Endothelial cell of umbilical vein (primary cell): Measurements from ENCODE around the gene TMEM74B. TPM values are rescaled to one million over a fixed set of nuclear protein-coding genes. Genes with fewer than 3 reads are reported as not detected.

Experiments used
- BruUV-seq: library from RNA; stranded (reverse); fragments of 400-500 nt; replicated peaks from 2 replicates; lab custom pipeline; 2021; lab: Mats Ljungman, UMichigan
- CTCF ChIA-PET: fragments of 300-600, 350-600 bp; sonication (Branson Sonifier 250); formaldehyde crosslinking; loops from one replicate; lab custom pipeline; 2021; ENCODE audit warnings: antibody characterized with exemption, inconsistent platforms; lab: Charles Lee
- POLR2A ChIA-PET: fragments of 300-600, 350-600 bp; sonication (Branson Sonifier 250); formaldehyde crosslinking; loops from one replicate; lab custom pipeline; 2021; ENCODE audit warnings: antibody characterized with exemption, inconsistent platforms; lab: Charles Lee
- DNase-seq: peaks from one replicate; pipeline ENCODE4 v3.0.0-alpha.2; 2011; ENCODE audit warnings: low read depth, low spot score
- FAIRE-seq: peaks from 2 replicates; lab custom pipeline; 2011; peaks lifted over from hg19 to GRCh38; lab: Jason Lieb, UNC
- H2AFZ ChIP-seq: 2 replicates; pipeline ENCODE4 v1.6.0; 2012; ENCODE audit warnings: low read depth, low read length, control low read depth, inconsistent platforms
- H3K27ac ChIP-seq: 2 replicates; pipeline ENCODE4 v1.5.1; 2011; ENCODE audit warnings: low read depth, mild to moderate bottlenecking, control low read depth, low read length, moderate library complexity; ENCODE audit not compliant: insufficient read depth
- H3K27me3 ChIP-seq, 2 experiments: 2 replicates each; pipeline versions ENCODE4 v1.6.0 to v1.6.1; 2011; ENCODE audit warnings: low read length in 2 of 2, mixed read lengths in 1 of 2; ENCODE audit not compliant: control insufficient read depth in 2 of 2, insufficient read depth in 2 of 2
- H3K36me3 ChIP-seq, 2 experiments: 2 replicates in 1 of 2; 3 replicates in 1 of 2; pipeline ENCODE4 v1.5.1; 2011; ENCODE audit warnings: low read length in 2 of 2, mild to moderate bottlenecking in 1 of 2, moderate library complexity in 1 of 2; ENCODE audit not compliant: control insufficient read depth in 2 of 2, insufficient read depth in 2 of 2; ENCODE audit errors: extremely low read depth in 1 of 2
- H3K4me1 ChIP-seq: 3 replicates; pipeline ENCODE4 v1.5.1; 2011; ENCODE audit warnings: mild to moderate bottlenecking, low read length; ENCODE audit not compliant: control insufficient read depth, insufficient read depth; ENCODE audit errors: extremely low read depth
- H3K4me2 ChIP-seq: 2 replicates; pipeline ENCODE4 v1.6.1; 2011; ENCODE audit warnings: low read length, control low read depth, mixed read lengths; ENCODE audit not compliant: insufficient read depth
- H3K4me3 ChIP-seq, 3 experiments: fragments of 200-600 bp in 1 of 3; sonication (generic), shearing (Covaris generic) in 1 of 3; replicated peaks in 1 of 3; 2 replicates each; pipeline ENCODE4 v1.5.1; 2011 to 2016; ENCODE audit warnings: control low read depth in 3 of 3, low read length in 3 of 3, mild to moderate bottlenecking in 2 of 3, inconsistent platforms in 1 of 3, low read depth in 1 of 3, moderate library complexity in 1 of 3; ENCODE audit not compliant: insufficient read depth in 1 of 3
- H3K79me2 ChIP-seq: 2 replicates; pipeline ENCODE4 v1.6.0; 2012; ENCODE audit warnings: low read length, inconsistent platforms; ENCODE audit not compliant: control insufficient read depth, insufficient read depth
- H3K9ac ChIP-seq: replicated peaks from 2 replicates; pipeline ENCODE3; 2011; ENCODE audit warnings: low read length, control low read depth; ENCODE audit not compliant: insufficient read depth; ENCODE audit errors: extremely low read depth
- H3K9me1 ChIP-seq: replicated peaks from 3 replicates; pipeline ENCODE4 v1.6.0; 2011; ENCODE audit warnings: mild to moderate bottlenecking, low read length; ENCODE audit not compliant: control insufficient read depth, insufficient read depth; ENCODE audit errors: extremely low read depth
- H3K9me3 ChIP-seq: replicated peaks from 2 replicates; pipeline ENCODE4 v1.5.1; 2012; ENCODE audit warnings: low read length, inconsistent platforms; ENCODE audit not compliant: control insufficient read depth, insufficient read depth
- H4K20me1 ChIP-seq: replicated peaks from 2 replicates; pipeline ENCODE3; 2011; ENCODE audit warnings: mild to moderate bottlenecking, low read length; ENCODE audit not compliant: control insufficient read depth, insufficient read depth; ENCODE audit errors: extremely low read depth
- CTCF ChIP-seq, 2 donors: IDR thresholded peaks; 1 replicate in 1 of 2; 2 replicates in 1 of 2; pipeline ENCODE4 v1.5.1; 2011; ENCODE audit warnings: low read length in 2 of 2, mild to moderate bottlenecking in 2 of 2, moderate library complexity in 2 of 2, control low read depth in 1 of 2, inconsistent platforms in 1 of 2, low read depth in 1 of 2; ENCODE audit not compliant: insufficient read depth in 1 of 2; ENCODE audit errors: extremely low read depth in 1 of 2
- FOS ChIP-seq: IDR thresholded peaks from 2 replicates; pipeline ENCODE4 v1.6.1; 2011; ENCODE audit warnings: mild to moderate bottlenecking, low read length, moderate library complexity, borderline replicate concordance; ENCODE audit not compliant: insufficient read depth
- GATA2 ChIP-seq: IDR thresholded peaks from 2 replicates; pipeline ENCODE4 v1.7.0; 2011; ENCODE audit warnings: low read depth, mild to moderate bottlenecking, moderate library complexity, mixed read lengths, low read length; ENCODE audit not compliant: insufficient read length, insufficient read depth
- JUN ChIP-seq: IDR thresholded peaks from 2 replicates; pipeline ENCODE4 v1.6.1; 2011; ENCODE audit warnings: borderline replicate concordance, low read depth; ENCODE audit not compliant: insufficient read length, insufficient read depth
- MYC ChIP-seq: IDR thresholded peaks from one replicate; pipeline ENCODE4 v1.6.1; 2011; ENCODE audit warnings: mild to moderate bottlenecking, low read depth, low read length
- POLR2A ChIP-seq: IDR thresholded peaks from 2 replicates; pipeline ENCODE4 v1.6.1; 2012; ENCODE audit warnings: low read depth, mild to moderate bottlenecking, control low read depth, low read length
- POLR2AphosphoS5 ChIP-seq: IDR thresholded peaks from 2 replicates; pipeline ENCODE4 v1.6.1; 2012; ENCODE audit warnings: low read depth, mild to moderate bottlenecking, control low read depth, low read length, moderate library complexity; ENCODE audit not compliant: insufficient read depth
- dilution Hi-C: fragments of 300-500 bp; cut with MboI; formaldehyde crosslinking; loops from one replicate; pipeline ENCODE4 v1.15.0; 2019; ENCODE audit warnings: low sequenced_read_pairs; ENCODE audit not compliant: extremely low pct_ligation_motif_present
- intact Hi-C: fragments of 100-400 bp; cut with micrococcal nuclease; formaldehyde crosslinking; loops from one replicate; pipeline ENCODE4 v1.10.0; 2022
- polyA plus RNA-seq, 4 experiments: library from polyadenylated mRNA; depleted of rRNA in 3 of 4; stranded (reverse) in 3 of 4; unstranded in 1 of 4; fragments of >200 nt; gene quantifications; 2 replicates each; pipeline versions ENCODE4 v1.2.1 to v1.2.3, GENCODE V29; 2011 to 2012; ENCODE audit warnings: missing spikeins in 1 of 4
- total RNA-seq: library from RNA; stranded (reverse); gene quantifications from 2 replicates; pipeline ENCODE4 v1.2.3, GENCODE V29; 2021
- TF ChIP-seq, protein P1 (sequence below): IDR thresholded peaks from 2 replicates; pipeline ENCODE4 v1.6.1; 2011; ENCODE audit not compliant: insufficient read depth, insufficient read length

TMEM74B gene
- total and polyA plus RNA-seq, 2 donors (not counting 3 experiments of a cell fraction or from before 2014, with no cell fraction given), result 0.26 to 1.1 TPM

DNA sequence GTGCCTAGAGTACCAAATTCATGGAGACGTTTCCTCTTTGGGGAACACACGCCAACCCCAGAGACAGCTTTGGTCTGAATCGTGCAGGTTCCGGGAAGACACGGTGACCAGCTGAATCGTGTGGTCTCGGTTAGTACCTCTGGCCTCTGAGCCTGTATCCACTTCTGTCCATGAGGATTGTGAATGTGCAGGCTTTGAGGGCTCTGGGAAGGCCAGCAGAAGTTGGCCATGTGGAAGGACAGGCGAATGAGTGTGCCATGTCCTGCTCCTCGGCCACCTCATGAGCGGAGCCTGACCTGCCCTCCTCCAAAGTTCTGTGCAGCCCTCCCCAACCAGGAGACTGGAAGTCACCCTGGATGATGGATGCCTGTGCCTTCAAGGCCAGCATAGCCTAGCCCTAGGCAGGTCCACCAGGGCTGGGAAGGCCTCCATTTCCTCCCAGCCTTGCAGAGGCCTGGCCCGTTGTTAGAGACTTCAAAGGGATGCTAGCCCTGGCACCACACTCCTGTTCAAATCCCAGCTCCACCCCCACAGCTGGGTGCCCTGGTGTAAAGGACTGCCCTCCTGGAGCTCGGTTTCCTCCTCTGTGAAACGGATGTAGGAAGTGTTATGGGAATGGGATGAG is 1.7 kb upstream of the TMEM74B start:
- dilution Hi-C loops (no loop called here), intact Hi-C loops (loop anchor here (10.0 kb wide), 1 partner anchor 232 kb away; no protein-coding TSS in a partner anchor)
- no peak overlapping the region for H3K9ac ChIP-seq
- no peaks in the 10 kb centered on the region for H3K9me3 ChIP-seq
- no peak for FAIRE-seq
- no peak overlapping the region for H2AFZ ChIP-seq
- ChIA-PET CTCF (interaction anchor here (1.1 to 1.6 kb wide), 2 partner anchors 31 to 231 kb away, joined by 3 read pairs; no protein-coding TSS in a partner anchor), POLR2A (no interaction called here)
- no peak for DNase-seq
- H3K36me3 ChIP-seq, result no peaks in the 10 kb centered on the region
- H3K4me3 ChIP-seq, result no peak overlapping the region
- no peak for TF ChIP-seq POLR2AphosphoS5
- TF ChIP-seq CTCF (IDR thresholded peaks at IDR 0.05; ENCODE audit: extremely low read depth in 1 of 2, insufficient read depth in 1 of 2, low read depth in 1 of 2, low read length in 2 of 2), result no peak
- TF ChIP-seq MYC, result no peak
- TF ChIP-seq JUN, result no peak
- no peak for TF ChIP-seq FOS
- no peak for TF ChIP-seq POLR2A
- no peak for TF ChIP-seq GATA2
- TF ChIP-seq, protein P1, sequence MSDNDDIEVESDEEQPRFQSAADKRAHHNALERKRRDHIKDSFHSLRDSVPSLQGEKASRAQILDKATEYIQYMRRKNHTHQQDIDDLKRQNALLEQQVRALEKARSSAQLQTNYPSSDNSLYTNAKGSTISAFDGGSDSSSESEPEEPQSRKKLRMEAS, result no peak
- H3K9me1 ChIP-seq, result no peaks in the 10 kb centered on the region
- no TSS peak for BruUV-seq
- no peak overlapping the region for H3K4me2 ChIP-seq
- no peak overlapping the region for H3K27ac ChIP-seq
- no peaks in the 10 kb centered on the region for H3K79me2 ChIP-seq
- H3K27me3 ChIP-seq, result peaks cover 16 to 35% of the 10 kb centered on the region in 2 experiments
- no peaks in the 10 kb centered on the region for H4K20me1 ChIP-seq
- no peaks in the 10 kb centered on the region for H3K4me1 ChIP-seq
